ENCODE results near the gene PSMC1. TPM values are rescaled to one million over a fixed set of nuclear protein-coding genes. Genes with fewer than 3 reads are reported as not detected.
"Not testable (repeated sequence)": the region's sequence is repeated elsewhere in the genome, so short reads cannot be mapped to it uniquely, and the experiment has no call there.

The PSMC1 gene
- total RNA-seq (2014; rRNA removed; shearing (Covaris generic)): 161 and 194 TPM in 2 replicates

- DNase-seq (ENCODE audit: low read depth): peak; percentile 91
These were observed at the start of gene PSMC1 for GRCh38 chr14:90256354-90257131. Gene PSMC1 (plus strand): TSS chr14:90256553. CDS start chr14:90256598, 45 bp downstream.

- no peak for DNase-seq (ENCODE audit: low read depth)
These were observed 43.1 kb upstream of the PSMC1 start for GRCh38 chr14:90213099-90213748.

- no peak for DNase-seq (ENCODE audit: low read depth)
These were observed 27.9 kb upstream of the PSMC1 start for GRCh38 chr14:90228478-90228877.

GRCh38 chr14:90229942-90230341 is 26.4 kb upstream of the PSMC1 start:
- not testable (repeated sequence) for DNase-seq (ENCODE audit: low read depth)

- DNase-seq (ENCODE audit: low read depth): peak; percentile 43
These were observed 21.0 kb upstream of the PSMC1 start for GRCh38 chr14:90235179-90235976.

- DNase-seq (ENCODE audit: low read depth): peak; percentile 4
These were observed 17.2 kb upstream of the PSMC1 start for GRCh38 chr14:90239139-90239538.

- no peak for DNase-seq (ENCODE audit: low read depth)
These were observed 13.9 kb upstream of the PSMC1 start for GRCh38 chr14:90242444-90242843.

- DNase-seq (ENCODE audit: low read depth): no peak
These were observed 9.4 kb upstream of the PSMC1 start for GRCh38 chr14:90246936-90247335.

GRCh38 chr14:90247441-90247840 is 8.9 kb upstream of the PSMC1 start:
- DNase-seq (ENCODE audit: low read depth): not testable (repeated sequence)

- no peak for DNase-seq (ENCODE audit: low read depth)
These were observed 7.8 kb upstream of the PSMC1 start for GRCh38 chr14:90248594-90248993.

- DNase-seq (ENCODE audit: low read depth): peak; percentile 40
These were observed 2.5 kb upstream of the PSMC1 start for GRCh38 chr14:90253826-90254225.

GRCh38 chr14:90255871-90256270 is 482 bp upstream of the PSMC1 start:
- no peak for DNase-seq (ENCODE audit: low read depth)

- DNase-seq (ENCODE audit: low read depth): no peak
These were observed 7.5 kb downstream of the PSMC1 start for GRCh38 chr14:90263748-90264449.

GRCh38 chr14:90266441-90267154 is 10.2 kb downstream of the PSMC1 start:
- DNase-seq (ENCODE audit: low read depth): no peak

GRCh38 chr14:90268420-90268819 is 12.1 kb downstream of the PSMC1 start:
- no peak for DNase-seq (ENCODE audit: low read depth)

GRCh38 chr14:90272523-90272922 is 16.2 kb downstream of the PSMC1 start:
- DNase-seq (ENCODE audit: low read depth): no peak

GRCh38 chr14:90273532-90273931 is 17.2 kb downstream of the PSMC1 start:
- DNase-seq (ENCODE audit: low read depth): no peak

- no peak for DNase-seq (ENCODE audit: low read depth)
These were observed 17.7 kb downstream of the PSMC1 start for GRCh38 chr14:90274019-90274418.

- no peak for DNase-seq (ENCODE audit: low read depth)
These were observed 18.6 kb downstream of the PSMC1 start for GRCh38 chr14:90274808-90275457.

- DNase-seq (ENCODE audit: low read depth): no peak
These were observed 19.1 kb downstream of the PSMC1 start for GRCh38 chr14:90275458-90275814.

- no peak for DNase-seq (ENCODE audit: low read depth)
These were observed 19.5 kb downstream of the PSMC1 start for GRCh38 chr14:90275820-90276219.
